GM12872 (cell line): ENCODE data around the gene MTCH1.

Experiments
- CTCF ChIP-seq: IDR thresholded peaks from 3 replicates; pipeline ENCODE4 v1.5.1; 2011; ENCODE audit warnings: low read depth, mild to moderate bottlenecking, low read length, moderate library complexity; ENCODE audit not compliant: insufficient read depth

Gene MTCH1

GRCh38 chr6:36998723-36999038 is 12.7 kb upstream of the MTCH1 start:
- no peak for TF ChIP-seq CTCF

DNA sequence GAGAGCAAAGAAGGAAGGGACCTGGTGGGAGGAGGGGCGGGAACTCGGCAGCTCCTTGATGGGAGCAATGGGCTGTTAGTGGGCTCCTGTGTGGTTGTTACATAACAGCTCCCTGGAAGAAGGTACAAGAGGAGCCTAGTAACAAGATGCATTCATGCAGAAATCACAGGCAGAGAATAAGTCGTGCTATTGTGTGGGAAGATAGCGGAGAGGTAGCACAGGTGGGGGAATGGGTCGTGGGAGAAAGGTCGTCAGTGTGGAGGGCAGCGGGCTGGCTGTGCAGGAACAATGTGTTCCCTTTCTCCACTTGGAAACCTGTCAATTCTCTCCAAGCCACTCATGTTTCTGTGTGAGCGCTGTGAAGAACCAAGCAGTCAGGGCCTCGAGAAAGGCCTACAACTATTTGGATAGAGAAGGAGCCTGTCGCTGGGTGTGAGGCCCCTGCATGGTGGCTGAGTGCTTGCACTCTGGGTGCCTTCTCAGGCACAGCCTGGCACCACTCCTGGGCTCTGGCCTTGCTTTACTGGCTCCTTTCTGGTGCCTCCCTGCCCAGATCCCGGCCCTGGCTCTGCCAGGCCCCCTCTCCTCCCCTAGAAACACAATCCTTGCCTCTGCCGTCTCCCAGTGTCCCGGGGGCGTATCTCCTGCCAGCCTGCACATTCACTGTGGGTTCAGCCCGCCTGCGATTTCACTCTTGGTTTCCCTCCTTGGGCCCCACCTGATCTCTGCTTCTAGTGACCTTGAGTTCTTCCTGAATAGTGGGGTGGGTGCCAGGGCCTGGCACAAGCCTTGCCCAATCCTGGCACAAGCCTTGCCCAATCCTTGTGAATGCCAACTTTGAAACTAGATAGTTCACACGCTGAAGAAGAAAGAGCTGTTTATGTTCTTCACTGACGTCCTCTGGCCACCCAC is 12.1 kb upstream of the MTCH1 start:
- TF ChIP-seq CTCF: no peak

DNA sequence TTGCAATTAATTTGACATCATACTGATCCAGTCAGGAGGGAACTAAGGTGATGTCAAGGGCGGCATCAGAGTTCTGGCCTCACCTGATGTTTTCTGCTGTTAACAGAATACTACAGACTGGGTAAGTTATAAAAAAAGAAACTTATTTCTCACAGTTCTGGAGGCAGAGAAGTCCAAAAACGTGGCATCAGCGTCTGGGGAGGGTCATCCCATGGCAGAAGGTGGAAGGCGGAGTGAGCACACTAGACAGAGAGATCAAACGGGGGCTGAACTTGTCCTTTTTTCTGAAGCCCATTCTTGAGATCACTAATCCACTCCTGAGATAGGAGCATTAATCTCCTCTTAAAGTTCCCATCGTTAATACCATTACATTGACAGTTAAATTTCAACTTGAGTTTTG is 3.3 kb upstream of the MTCH1 start:
- TF ChIP-seq CTCF: no peak

- no peak for TF ChIP-seq CTCF
These were observed 680 bp upstream of the MTCH1 start for GRCh38 chr6:36986704-36987047.

DNA sequence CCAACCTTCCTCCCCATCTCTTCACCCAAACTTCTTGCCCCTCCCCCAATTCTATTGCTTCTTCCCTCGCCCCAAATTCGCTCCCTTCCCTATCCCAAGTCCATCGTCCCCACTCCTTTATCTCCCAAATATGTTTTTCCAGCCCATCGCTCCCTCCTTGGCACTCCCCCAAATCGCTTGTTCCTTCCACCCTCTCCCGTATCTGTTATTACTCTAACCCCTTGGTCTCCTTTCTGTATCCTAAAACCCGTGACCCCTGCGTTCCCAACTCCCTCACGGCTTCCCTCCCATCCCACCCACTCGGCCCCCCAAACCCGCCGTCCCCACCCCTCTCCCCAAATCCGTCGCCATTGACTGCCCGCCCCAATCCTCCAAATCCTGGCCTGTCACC is 584 bp downstream of the MTCH1 start:
- no peak for TF ChIP-seq CTCF

DNA sequence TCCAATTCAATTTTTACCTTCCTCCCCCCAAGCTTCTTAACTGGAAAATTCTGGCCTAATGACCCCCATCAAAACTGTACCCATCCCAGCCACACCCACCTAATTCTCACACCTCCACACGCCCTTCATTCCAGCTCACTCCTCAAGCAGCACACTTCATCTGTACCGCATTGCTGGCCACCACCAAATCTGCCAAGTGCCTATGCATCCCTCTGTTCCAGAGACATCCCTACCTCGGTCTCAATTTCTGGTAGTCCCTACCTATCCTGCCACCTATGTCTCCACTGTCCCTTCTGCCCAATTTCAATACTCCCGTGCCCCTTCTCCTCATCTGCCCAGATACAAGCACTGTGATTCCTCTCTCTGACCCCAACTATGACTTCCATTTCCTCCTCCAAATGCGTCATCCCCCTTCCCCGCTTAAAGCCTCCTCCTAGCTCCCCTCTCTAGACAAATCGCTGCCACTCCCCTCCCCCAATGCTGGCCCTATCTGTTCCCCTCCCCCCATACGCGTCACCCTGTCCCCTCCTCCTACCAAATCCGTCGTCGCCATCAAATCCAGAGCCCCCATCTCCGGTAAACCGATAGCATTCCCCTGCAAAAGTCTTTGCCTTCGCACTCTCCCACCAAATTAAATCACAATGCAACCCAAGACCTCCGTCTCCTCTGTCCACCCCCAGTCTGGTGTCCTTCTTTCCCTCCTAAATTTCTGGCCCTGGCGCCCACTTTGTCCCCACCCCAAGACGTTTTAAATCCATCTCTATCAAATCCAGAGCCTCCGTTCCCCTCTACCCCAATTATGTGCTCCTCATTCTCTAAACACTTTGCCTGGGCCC is 1.2 kb downstream of the MTCH1 start:
- TF ChIP-seq CTCF: no peak

GRCh38 chr6:36983538-36983937 is 2.5 kb downstream of the MTCH1 start:
- TF ChIP-seq CTCF: no peak
